Measurements from ENCODE around the gene TSKU.

DNA sequence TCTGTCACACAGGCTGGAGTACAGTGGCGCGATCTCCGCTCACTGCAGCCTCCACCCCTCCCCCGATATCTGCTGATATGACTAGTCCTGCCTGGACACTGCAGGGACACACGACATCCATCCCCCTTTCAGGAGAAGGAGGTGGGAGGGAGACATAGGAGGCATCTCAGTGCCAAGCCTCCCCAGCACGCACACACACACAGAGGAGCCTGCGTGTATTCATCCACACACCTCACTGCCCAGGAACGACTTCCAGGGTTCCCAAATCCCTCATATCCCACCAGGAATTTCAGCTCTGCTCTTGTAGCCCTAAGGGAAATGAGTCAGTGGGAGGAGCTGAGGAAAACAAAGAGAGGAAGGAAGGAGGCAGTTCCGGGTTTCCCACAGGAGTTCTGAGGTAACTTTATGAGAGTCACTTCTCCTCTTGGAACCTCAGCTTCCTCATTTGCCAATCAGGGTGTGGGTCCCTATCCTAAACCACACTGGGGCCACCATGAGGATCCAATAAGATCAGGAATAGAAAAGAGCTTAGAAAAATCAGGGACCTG, 40.4 kb downstream of the TSKU start:
- TF ChIP-seq POLR2A (IDR thresholded peaks at IDR 0.05) (no peak), CTCF (IDR thresholded peaks at IDR 0.05) (no peak), POLR2AphosphoS5 (IDR thresholded peaks at IDR 0.05) (peak in 1 of 3 donors; percentile 41)
